OCI-LY7 (cell line): ENCODE results near the gene SEMA5A. TPM values are rescaled to one million over a fixed set of nuclear protein-coding genes. Genes with fewer than 3 reads are reported as not detected.

Experiments
- BruUV-seq: library from RNA; stranded (reverse); fragments of 400-500 nt; replicated peaks from 2 replicates; lab custom pipeline; 2021; lab: Mats Ljungman, UMichigan
- CTCF ChIA-PET: fragments of 300-600 bp; sonication (Branson Sonifier 250); formaldehyde crosslinking; loops from one replicate; lab custom pipeline; 2022; ENCODE audit warnings: antibody characterized with exemption; ENCODE audit not compliant: unreplicated experiment; lab: Charles Lee
- POLR2A ChIA-PET: fragments of 300-600 bp; sonication (Branson Sonifier 250); formaldehyde crosslinking; loops from one replicate; lab custom pipeline; 2022; ENCODE audit warnings: antibody characterized with exemption; lab: Charles Lee
- DNase-seq: peaks from one replicate; pipeline ENCODE4 v3.0.0-alpha.2; 2015; ENCODE audit warnings: low spot score
- H2AFZ ChIP-seq: fragments of 200-600 bp; sonication (generic), shearing (Covaris generic); 2 replicates; pipeline ENCODE4 v1.6.1; 2014; ENCODE audit warnings: mild to moderate bottlenecking, antibody characterized with exemption, low read length, moderate library complexity
- H3K27ac ChIP-seq: fragments of 200-600 bp; sonication (generic); 2 replicates; pipeline ENCODE4 v1.5.1; 2014; ENCODE audit warnings: mixed run types, low read depth, mild to moderate bottlenecking, moderate library complexity, low read length, inconsistent platforms; ENCODE audit not compliant: poor library complexity, severe bottlenecking
- H3K36me3 ChIP-seq: fragments of 200-600 bp; sonication (generic); 2 replicates; pipeline ENCODE4 v1.6.1; 2014; ENCODE audit warnings: mild to moderate bottlenecking, antibody characterized with exemption, low read length, moderate library complexity, mixed read lengths; ENCODE audit not compliant: insufficient read depth
- H3K4me1 ChIP-seq: fragments of 200-600 bp; sonication (generic); 2 replicates; pipeline ENCODE4 v1.5.1; 2014; ENCODE audit warnings: mild to moderate bottlenecking, low read length; ENCODE audit not compliant: insufficient read depth, poor library complexity, severe bottlenecking
- H3K4me2 ChIP-seq: fragments of 200-600 bp; sonication (generic); 2 replicates; pipeline ENCODE4 v1.6.1; 2014; ENCODE audit warnings: mild to moderate bottlenecking, low read length
- H3K4me3 ChIP-seq: fragments of 200-600 bp; sonication (generic); 2 replicates; pipeline ENCODE4 v1.5.1; 2014; ENCODE audit warnings: mild to moderate bottlenecking, low read depth, low read length; ENCODE audit not compliant: poor library complexity, severe bottlenecking
- H3K79me2 ChIP-seq: fragments of 200-600 bp; sonication (generic); 2 replicates; pipeline ENCODE4 v1.6.1; 2016; ENCODE audit warnings: low read depth, mild to moderate bottlenecking, low read length, moderate library complexity, mixed read lengths; ENCODE audit not compliant: insufficient read depth
- H3K9me2 ChIP-seq: fragments of 200-600 bp; sonication (generic); 2 replicates; pipeline ENCODE4 v1.6.1; 2016; ENCODE audit warnings: mild to moderate bottlenecking, low read length, mixed read lengths; ENCODE audit not compliant: insufficient read depth
- H3K9me3 ChIP-seq: fragments of 200-600 bp; sonication (generic); 2 replicates; pipeline ENCODE4 v1.6.1; 2014; ENCODE audit warnings: mild to moderate bottlenecking, mixed run types, low read length, mixed read lengths
- H4K20me1 ChIP-seq: fragments of 200-600 bp; sonication (generic); 2 replicates; pipeline ENCODE4 v1.6.1; 2014; ENCODE audit warnings: mild to moderate bottlenecking, antibody characterized with exemption, low read length, moderate library complexity, mixed read lengths; ENCODE audit not compliant: insufficient read depth
- CTCF ChIP-seq: fragments of 200-600 bp; sonication (generic); conservative IDR thresholded peaks from 2 replicates; pipeline ENCODE4 v1.5.1; 2014; ENCODE audit warnings: mild to moderate bottlenecking, antibody characterized with exemption, low read length, moderate library complexity, mixed read lengths
- EZH2phosphoT487 ChIP-seq: fragments of 200-600 bp; sonication (generic); IDR thresholded peaks from 2 replicates; pipeline ENCODE4 v1.6.1; 2018; ENCODE audit warnings: low read depth, borderline replicate concordance, mild to moderate bottlenecking, mixed run types, antibody characterized with exemption, low read length, moderate library complexity, mixed read lengths
- intact Hi-C: fragments of 100-400 bp; cut with micrococcal nuclease; formaldehyde crosslinking; loops from one replicate; pipeline ENCODE4 v1.10.0; 2022; ENCODE audit not compliant: unreplicated experiment
- total RNA-seq, 2 experiments: library from RNA; depleted of rRNA in 1 of 2; stranded (reverse); fragments of >200 nt in 1 of 2; shearing (Covaris generic) in 1 of 2; gene quantifications; 2 replicates each; pipeline ENCODE4 v1.2.3, GENCODE V29; 2014 to 2022

The SEMA5A gene
- total RNA-seq, 2 experiments from 2014 or later, result not detected

GRCh38 chr5:9570876-9571275 is 25.0 kb upstream of the SEMA5A start:
- TF ChIP-seq CTCF (no peak), EZH2phosphoT487 (no peak)
- Histone ChIP-seq H4K20me1 (no peaks in the 10 kb centered on the region), H3K4me2 (no peak overlapping the region), H3K9me3 (no peaks in the 10 kb centered on the region), H3K27ac (no peak overlapping the region), H3K79me2 (no peaks in the 10 kb centered on the region), H3K36me3 (no peaks in the 10 kb centered on the region), H2AFZ (no peak overlapping the region), H3K9me2 (no peaks in the 10 kb centered on the region), H3K4me3 (no peak overlapping the region), H3K4me1 (no peaks in the 10 kb centered on the region)
- BruUV-seq, result no TSS peak
- POLR2A ChIA-PET, result no interaction called here
- intact Hi-C loops, result no loop called here
- DNase-seq, result no peak
- CTCF ChIA-PET, result no interaction called here

GRCh38 chr5:9567039-9567438 is 21.2 kb upstream of the SEMA5A start:
- POLR2A ChIA-PET, result no interaction called here
- CTCF ChIA-PET, result no interaction called here
- H4K20me1 ChIP-seq, result no peaks in the 10 kb centered on the region
- no peak for DNase-seq
- H3K4me2 ChIP-seq, result no peak overlapping the region
- H3K9me3 ChIP-seq, result no peaks in the 10 kb centered on the region
- intact Hi-C loops, result no loop called here
- H3K4me3 ChIP-seq, result no peak overlapping the region
- H3K36me3 ChIP-seq, result no peaks in the 10 kb centered on the region
- H3K27ac ChIP-seq, result no peak overlapping the region
- no peak for TF ChIP-seq EZH2phosphoT487
- TF ChIP-seq CTCF, result no peak
- no TSS peak for BruUV-seq
- H2AFZ ChIP-seq, result no peak overlapping the region
- H3K79me2 ChIP-seq, result no peaks in the 10 kb centered on the region
- H3K4me1 ChIP-seq, result no peaks in the 10 kb centered on the region
- no peaks in the 10 kb centered on the region for H3K9me2 ChIP-seq

GRCh38 chr5:9564752-9565151 is 18.9 kb upstream of the SEMA5A start:
- POLR2A ChIA-PET, result no interaction called here
- no peaks in the 10 kb centered on the region for H3K4me1 ChIP-seq
- H3K4me2 ChIP-seq, result no peak overlapping the region
- no peak overlapping the region for H3K27ac ChIP-seq
- TF ChIP-seq EZH2phosphoT487 (no peak), CTCF (no peak)
- no peaks in the 10 kb centered on the region for H3K79me2 ChIP-seq
- H3K9me3 ChIP-seq, result no peaks in the 10 kb centered on the region
- no peaks in the 10 kb centered on the region for H3K36me3 ChIP-seq
- no peaks in the 10 kb centered on the region for H3K9me2 ChIP-seq
- CTCF ChIA-PET, result no interaction called here
- H4K20me1 ChIP-seq, result no peaks in the 10 kb centered on the region
- no peak for DNase-seq
- no TSS peak for BruUV-seq
- no peak overlapping the region for H3K4me3 ChIP-seq
- H2AFZ ChIP-seq, result no peak overlapping the region
- intact Hi-C loops, result no loop called here
